Measurements from ENCODE around the gene DRC3. TPM values are rescaled to one million over a fixed set of nuclear protein-coding genes. Genes with fewer than 3 reads are reported as not detected.

Gene DRC3
- total and polyA plus RNA-seq, 2 donors (not counting 1 experiment from before 2014, with no cell fraction given): 0.17 TPM; not detected in 1

GRCh38 chr17:18039535-18040260, 67.0 kb downstream of the DRC3 start:
- Histone ChIP-seq H3K4me2 (replicated peaks; ENCODE audit: low read depth, low read length, poor library complexity, severe bottlenecking) (peak overlapping the region; percentile 91), H3K4me1 (ENCODE audit: control insufficient read depth in 2 of 2, insufficient read depth in 2 of 2, low read length in 2 of 2) (peaks cover 24 to 32% of the 10 kb centered on the region in 2 donors), H3K27me3 (replicated peaks in 1 of 4; ENCODE audit: control extremely low read depth in 1 of 4, control insufficient read depth in 3 of 4, insufficient read depth in 4 of 4, low read length in 3 of 4) (no peaks in the 10 kb centered on the region), H3K9ac (ENCODE audit: low read length) (peak overlapping the region; percentile 91), H3K4me3 (ENCODE audit: control extremely low read depth in 1 of 5, extremely low read depth in 1 of 5, insufficient read depth in 1 of 5, low read depth in 2 of 5, low read length in 4 of 5) (peak overlapping the region in 4 of 5 experiments; percentile 89 to 100 (median 97)), H2AFZ (ENCODE audit: insufficient read depth, low read depth, low read length, poor library complexity, severe bottlenecking) (peak overlapping the region; percentile 83), H3K36me3 (replicated peaks in 1 of 2; ENCODE audit: control extremely low read depth in 1 of 2, control insufficient read depth in 1 of 2, extremely low read depth in 1 of 2, insufficient read depth in 2 of 2, low read length in 1 of 2) (no peaks in the 10 kb centered on the region), H3K27ac (ENCODE audit: low read length in 2 of 2) (peak overlapping the region; percentile 35 to 90), H4K20me1 (ENCODE audit: control insufficient read depth, insufficient read depth, low read length, poor library complexity, severe bottlenecking) (peaks cover 34% of the 10 kb centered on the region), H3K9me3 (ENCODE audit: control extremely low read depth in 1 of 3, control insufficient read depth in 2 of 3, insufficient read depth in 1 of 3, low read length in 2 of 3) (no peaks in the 10 kb centered on the region), H3K79me2 (ENCODE audit: control insufficient read depth, insufficient read depth, low read length) (peaks cover 84% of the 10 kb centered on the region)
- H3K27ac Mint-ChIP-seq: peak overlapping the region; percentile 92
- peaks cover 57% of the 10 kb centered on the region for H3K4me1 Mint-ChIP-seq
- DNase-seq (no peak), ATAC-seq (ENCODE audit: low read depth) (peak; percentile 51)
- TF ChIP-seq EZH2 (IDR thresholded peaks at IDR 0.05; ENCODE audit: borderline replicate concordance, insufficient read depth, low read depth, low read length, poor library complexity, severe bottlenecking): no peak
- TF ChIP-seq CTCF (IDR thresholded peaks at IDR 0.05): no peak
- POLR2A ChIA-PET: interaction anchor here (0.9 kb wide), 1 partner anchor 289 kb away, joined by 3 read pairs; no protein-coding TSS in a partner anchor
- no peaks in the 10 kb centered on the region for H3K27me3 Mint-ChIP-seq
- no peaks in the 10 kb centered on the region for H3K9me3 Mint-ChIP-seq (ENCODE audit: insufficient read depth)
- CTCF ChIA-PET: no interaction called here
- peak overlapping the region; percentile 93 for H3K4me3 Mint-ChIP-seq
- under 1% methylated on average over 67 of the region's 81 CpGs for WGBS (ENCODE audit: insufficient coverage)
- intact Hi-C loops (cut with micrococcal nuclease): loop anchor here (1.0 to 10.0 kb wide), 10 partner anchors 48 to 1935 kb away; partner anchors contain the start of genes AKAP10, COPS3, DRC3 and DRG2

DNA sequence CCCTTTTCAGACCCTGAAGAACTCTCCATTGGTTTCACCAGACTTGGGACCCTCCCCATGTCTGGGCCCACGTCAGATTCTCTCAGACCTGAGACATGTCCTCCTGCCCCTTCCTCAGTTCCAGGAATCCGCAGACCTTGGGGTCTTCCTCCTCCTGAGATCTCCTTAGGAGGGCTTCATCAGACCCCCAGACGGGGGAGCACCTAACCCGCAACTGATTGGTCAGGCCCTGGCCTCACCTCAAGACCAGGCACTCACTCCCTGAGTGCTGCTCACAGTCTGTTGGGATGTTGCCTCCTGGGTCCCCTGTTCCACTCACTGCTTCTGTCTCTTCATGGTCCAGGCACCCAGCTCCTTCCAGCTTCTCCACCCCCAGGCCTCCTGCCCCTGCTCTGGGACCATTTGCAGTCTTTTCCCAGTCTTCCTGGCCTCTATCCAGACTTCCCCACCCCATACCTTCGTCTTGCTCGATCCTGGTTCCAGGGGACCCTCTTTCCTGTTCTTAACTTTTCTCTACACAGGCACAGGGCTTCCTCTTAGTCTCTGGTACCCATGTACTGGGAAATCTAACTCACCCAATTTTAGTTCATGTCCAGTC, 67.7 kb downstream of the DRC3 start:
- Mint-ChIP-seq H3K9me3 (ENCODE audit: insufficient read depth) (no peaks in the 10 kb centered on the region), H3K4me3 (peak overlapping the region; percentile 89), H3K4me1 (peaks cover 55% of the 10 kb centered on the region), H3K27ac (peak overlapping the region; percentile 88), H3K27me3 (no peaks in the 10 kb centered on the region)
- Histone ChIP-seq H3K4me3 (ENCODE audit: control extremely low read depth in 1 of 5, extremely low read depth in 1 of 5, insufficient read depth in 1 of 5, low read depth in 2 of 5, low read length in 4 of 5) (peak overlapping the region in 4 of 5 experiments; percentile 89 to 100 (median 97)), H3K9ac (ENCODE audit: low read length) (peak overlapping the region; percentile 91), H2AFZ (ENCODE audit: insufficient read depth, low read depth, low read length, poor library complexity, severe bottlenecking) (peak overlapping the region; percentile 83), H3K27me3 (replicated peaks in 1 of 4; ENCODE audit: control extremely low read depth in 1 of 4, control insufficient read depth in 3 of 4, insufficient read depth in 4 of 4, low read length in 3 of 4) (no peaks in the 10 kb centered on the region), H3K4me1 (ENCODE audit: control insufficient read depth in 2 of 2, insufficient read depth in 2 of 2, low read length in 2 of 2) (peaks cover 24 to 32% of the 10 kb centered on the region in 2 donors), H3K36me3 (replicated peaks in 1 of 2; ENCODE audit: control extremely low read depth in 1 of 2, control insufficient read depth in 1 of 2, extremely low read depth in 1 of 2, insufficient read depth in 2 of 2, low read length in 1 of 2) (no peaks in the 10 kb centered on the region), H3K4me2 (replicated peaks; ENCODE audit: low read depth, low read length, poor library complexity, severe bottlenecking) (peak overlapping the region; percentile 91), H3K9me3 (ENCODE audit: control extremely low read depth in 1 of 3, control insufficient read depth in 2 of 3, insufficient read depth in 1 of 3, low read length in 2 of 3) (no peaks in the 10 kb centered on the region), H4K20me1 (ENCODE audit: control insufficient read depth, insufficient read depth, low read length, poor library complexity, severe bottlenecking) (peaks cover 36% of the 10 kb centered on the region), H3K27ac (ENCODE audit: low read length in 2 of 2) (peak overlapping the region in 1 of 2 donors; percentile 90), H3K79me2 (ENCODE audit: control insufficient read depth, insufficient read depth, low read length) (peaks cover 78% of the 10 kb centered on the region)
- POLR2A ChIA-PET: no interaction called here
- DNase-seq (no peak), ATAC-seq (ENCODE audit: low read depth) (no peak)
- intact Hi-C loops (cut with micrococcal nuclease): no loop called here
- WGBS (ENCODE audit: insufficient coverage): 50% methylated on average over 6 of the region's 6 CpGs
- TF ChIP-seq CTCF (IDR thresholded peaks at IDR 0.05) (no peak), EZH2 (IDR thresholded peaks at IDR 0.05; ENCODE audit: borderline replicate concordance, insufficient read depth, low read depth, low read length, poor library complexity, severe bottlenecking) (no peak)
- CTCF ChIA-PET: no interaction called here

All from B cell (primary cell).